Right ventricle myocardium inferior (tissue), 1 donor: ENCODE measurements around the gene AEBP1. TPM values are rescaled to one million over a fixed set of nuclear protein-coding genes. Genes with fewer than 3 reads are reported as not detected.

ENCODE experiments used
- ATAC-seq: fragments of 200-7000 bp; cut with Tn5 transposase; one replicate; pipeline ENCODE4 v1.9.1; 2020; ENCODE audit warnings: mild to moderate bottlenecking, moderate library complexity
- DNase-seq: peaks from one replicate; pipeline ENCODE4 v3.0.0; 2021; ENCODE audit errors: missing footprints
- intact Hi-C: fragments of 100-400 bp; cut with DNase I; formaldehyde crosslinking; loops from one replicate; pipeline ENCODE4 v1.11.0; 2022
- total RNA-seq: library from RNA; stranded (reverse); fragmentation: NEBNext Ultra II Directional; extraction: Animal tissue kit (Norgen Biotek cat#: 25700); gene quantifications from one replicate; pipeline ENCODE4 v1.2.1, GENCODE V29; 2021
- donor health status: DM: no; HTN: yes; CAD: no; lungs with severe emphysema.

Gene AEBP1
- total RNA-seq, 1 donor from 2014 or later: 13.6 TPM

DNA sequence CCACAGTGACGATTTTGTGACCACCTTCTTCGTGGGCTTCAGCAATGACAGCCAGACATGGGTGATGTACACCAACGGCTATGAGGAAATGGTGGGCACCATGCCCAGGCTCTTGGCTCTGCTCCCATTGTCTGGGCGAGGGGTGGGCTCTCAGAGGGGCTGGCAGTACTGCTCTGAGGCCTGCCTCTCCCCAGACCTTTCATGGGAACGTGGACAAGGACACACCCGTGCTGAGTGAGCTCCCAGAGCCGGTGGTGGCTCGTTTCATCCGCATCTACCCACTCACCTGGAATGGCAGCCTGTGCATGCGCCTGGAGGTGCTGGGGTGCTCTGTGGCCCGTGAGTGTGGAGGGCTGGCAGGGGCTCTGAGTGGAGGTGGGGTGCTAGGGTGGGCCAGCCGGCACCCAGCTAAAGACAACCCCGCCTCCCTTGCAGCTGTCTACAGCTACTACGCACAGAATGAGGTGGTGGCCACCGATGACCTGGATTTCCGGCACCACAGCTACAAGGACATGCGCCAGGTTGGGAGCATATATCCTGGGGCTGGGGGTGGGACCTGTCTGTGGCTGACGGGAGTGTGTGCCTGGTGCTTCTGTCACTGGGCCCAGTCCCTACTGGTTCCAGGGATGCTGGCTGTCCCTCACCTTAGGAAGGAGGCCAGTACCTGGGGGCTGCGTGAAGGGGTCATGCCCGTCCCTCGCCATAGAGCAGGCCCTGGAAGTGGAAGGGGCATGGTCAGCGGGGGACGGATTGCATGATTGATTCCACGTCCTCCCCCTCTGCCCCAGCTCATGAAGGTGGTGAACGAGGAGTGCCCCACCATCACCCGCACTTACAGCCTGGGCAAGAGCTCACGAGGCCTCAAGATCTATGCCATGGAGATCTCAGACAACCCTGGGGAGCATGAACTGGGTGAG is 6.8 kb downstream of the AEBP1 start:
- DNase-seq: peak; percentile 48
- intact Hi-C loops: no loop called here
- no peak for ATAC-seq

DNA sequence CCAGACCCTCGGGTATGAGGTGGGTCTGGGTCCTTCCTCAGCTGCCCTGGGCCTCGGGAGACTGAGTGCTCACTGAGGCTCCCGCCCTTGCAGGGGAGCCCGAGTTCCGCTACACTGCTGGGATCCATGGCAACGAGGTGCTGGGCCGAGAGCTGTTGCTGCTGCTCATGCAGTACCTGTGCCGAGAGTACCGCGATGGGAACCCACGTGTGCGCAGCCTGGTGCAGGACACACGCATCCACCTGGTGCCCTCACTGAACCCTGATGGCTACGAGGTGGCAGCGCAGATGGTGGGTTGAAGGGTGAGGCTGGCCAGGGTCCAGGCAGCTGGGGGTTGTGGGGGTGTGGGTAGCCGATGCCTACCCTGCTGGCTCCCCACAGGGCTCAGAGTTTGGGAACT is 7.6 kb downstream of the AEBP1 start:
- ATAC-seq: no peak
- intact Hi-C loops: no loop called here

DNA sequence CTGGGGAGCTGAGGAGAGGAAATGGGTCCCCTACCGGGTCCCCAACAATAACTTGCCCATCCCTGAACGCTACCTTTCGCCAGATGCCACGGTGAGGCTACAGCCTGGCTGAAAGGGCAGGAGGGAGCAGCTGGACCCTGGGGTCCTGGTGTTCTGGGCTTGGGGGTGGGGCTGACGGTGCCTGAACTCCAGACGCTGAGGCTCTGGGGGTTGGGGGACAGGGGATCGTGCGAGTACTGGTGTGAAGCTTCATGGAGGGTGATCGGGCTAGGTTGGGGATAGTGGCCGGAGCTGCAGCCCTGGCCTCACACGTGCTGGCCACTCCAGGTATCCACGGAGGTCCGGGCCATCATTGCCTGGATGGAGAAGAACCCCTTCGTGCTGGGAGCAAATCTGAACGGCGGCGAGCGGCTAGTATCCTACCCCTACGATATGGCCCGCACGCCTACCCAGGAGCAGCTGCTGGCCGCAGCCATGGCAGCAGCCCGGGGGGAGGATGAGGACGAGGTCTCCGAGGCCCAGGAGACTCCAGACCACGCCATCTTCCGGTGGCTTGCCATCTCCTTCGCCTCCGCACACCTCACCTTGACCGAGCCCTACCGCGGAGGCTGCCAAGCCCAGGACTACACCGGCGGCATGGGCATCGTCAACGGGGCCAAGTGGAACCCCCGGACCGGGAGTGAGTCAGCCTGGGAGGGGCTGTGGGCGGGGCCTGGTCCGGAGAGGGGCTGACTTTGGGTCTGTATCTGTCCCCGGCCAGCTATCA is 8.3 kb downstream of the AEBP1 start:
- no peak for ATAC-seq
- peak; percentile 72 for DNase-seq
- intact Hi-C loops: no loop called here

More for the DNA sequence above, 7.6 kb downstream of the AEBP1 start:
- DNase-seq: peak; percentile 64

DNA sequence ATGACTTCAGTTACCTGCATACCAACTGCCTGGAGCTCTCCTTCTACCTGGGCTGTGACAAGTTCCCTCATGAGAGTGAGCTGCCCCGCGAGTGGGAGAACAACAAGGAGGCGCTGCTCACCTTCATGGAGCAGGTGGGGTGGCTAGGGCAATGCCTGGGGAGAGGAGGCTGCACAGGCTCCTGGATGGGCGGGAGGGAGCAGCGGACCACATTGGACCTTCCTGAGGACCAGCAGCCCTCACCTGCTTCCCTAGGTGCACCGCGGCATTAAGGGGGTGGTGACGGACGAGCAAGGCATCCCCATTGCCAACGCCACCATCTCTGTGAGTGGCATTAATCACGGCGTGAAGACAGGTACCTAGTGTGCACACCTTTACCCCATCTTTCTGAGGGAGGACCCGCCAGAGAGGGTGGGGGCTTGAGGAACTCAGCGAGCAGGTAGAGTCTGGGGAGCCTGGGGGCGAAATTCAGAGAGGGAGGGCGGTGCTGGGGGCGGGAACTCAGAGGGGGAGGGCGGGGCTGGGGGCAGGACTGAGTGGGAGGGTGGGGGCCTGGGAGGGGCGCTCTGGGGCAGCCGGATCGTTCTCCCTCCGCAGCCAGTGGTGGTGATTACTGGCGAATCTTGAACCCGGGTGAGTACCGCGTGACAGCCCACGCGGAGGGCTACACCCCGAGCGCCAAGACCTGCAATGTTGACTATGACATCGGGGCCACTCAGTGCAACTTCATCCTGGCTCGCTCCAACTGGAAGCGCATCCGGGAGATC is 9.0 kb downstream of the AEBP1 start:
- DNase-seq (peak; percentile 23), ATAC-seq (no peak)

DNA sequence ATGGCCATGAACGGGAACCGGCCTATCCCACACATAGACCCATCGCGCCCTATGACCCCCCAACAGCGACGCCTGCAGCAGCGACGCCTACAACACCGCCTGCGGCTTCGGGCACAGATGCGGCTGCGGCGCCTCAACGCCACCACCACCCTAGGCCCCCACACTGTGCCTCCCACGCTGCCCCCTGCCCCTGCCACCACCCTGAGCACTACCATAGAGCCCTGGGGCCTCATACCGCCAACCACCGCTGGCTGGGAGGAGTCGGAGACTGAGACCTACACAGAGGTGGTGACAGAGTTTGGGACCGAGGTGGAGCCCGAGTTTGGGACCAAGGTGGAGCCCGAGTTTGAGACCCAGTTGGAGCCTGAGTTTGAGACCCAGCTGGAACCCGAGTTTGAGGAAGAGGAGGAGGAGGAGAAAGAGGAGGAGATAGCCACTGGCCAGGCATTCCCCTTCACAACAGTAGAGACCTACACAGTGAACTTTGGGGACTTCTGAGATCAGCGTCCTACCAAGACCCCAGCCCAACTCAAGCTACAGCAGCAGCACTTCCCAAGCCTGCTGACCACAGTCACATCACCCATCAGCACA is 9.7 kb downstream of the AEBP1 start:
- intact Hi-C loops: no loop called here
- no peak for ATAC-seq
- DNase-seq: peak; percentile 66

More for the DNA sequence above, 9.0 kb downstream of the AEBP1 start:
- intact Hi-C loops: no loop called here

DNA sequence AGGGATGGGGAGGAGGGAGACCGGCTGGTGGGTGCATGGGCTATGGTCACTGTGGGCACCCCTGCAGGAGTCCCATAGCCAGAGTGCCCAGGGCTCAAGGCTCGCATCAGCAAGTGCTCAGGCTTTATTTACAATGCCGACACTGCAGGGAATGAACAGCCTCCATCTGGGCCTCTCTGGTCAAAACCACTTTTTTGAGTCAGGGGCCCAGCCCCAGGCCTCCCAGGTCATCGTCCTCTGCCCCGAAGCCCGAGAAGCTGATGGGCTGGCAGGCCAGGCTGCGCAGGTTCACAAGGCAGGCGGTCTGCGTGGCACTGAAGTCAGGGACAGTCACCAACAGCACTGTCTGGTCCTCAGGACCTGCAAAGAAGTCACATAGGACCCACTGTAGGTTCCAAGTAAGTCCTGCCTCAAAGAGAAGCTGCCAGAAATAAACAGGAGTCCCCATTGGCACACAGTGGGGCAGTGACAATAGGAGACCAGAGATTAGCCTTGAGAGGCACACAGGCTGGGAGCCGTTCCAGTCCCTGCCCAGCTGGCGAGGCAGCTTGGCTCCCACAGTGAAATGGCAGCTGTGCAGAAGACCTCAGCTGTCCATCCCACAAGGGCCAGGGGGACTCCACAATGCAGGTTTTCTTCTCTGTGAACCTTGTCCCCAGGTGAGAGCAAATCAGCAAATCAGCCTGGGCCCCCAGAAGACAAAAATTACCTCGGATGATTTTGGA is 10.6 kb downstream of the AEBP1 start:
- ATAC-seq (peak; percentile 82), DNase-seq (peak; percentile 80)
- intact Hi-C loops: no loop called here

DNA sequence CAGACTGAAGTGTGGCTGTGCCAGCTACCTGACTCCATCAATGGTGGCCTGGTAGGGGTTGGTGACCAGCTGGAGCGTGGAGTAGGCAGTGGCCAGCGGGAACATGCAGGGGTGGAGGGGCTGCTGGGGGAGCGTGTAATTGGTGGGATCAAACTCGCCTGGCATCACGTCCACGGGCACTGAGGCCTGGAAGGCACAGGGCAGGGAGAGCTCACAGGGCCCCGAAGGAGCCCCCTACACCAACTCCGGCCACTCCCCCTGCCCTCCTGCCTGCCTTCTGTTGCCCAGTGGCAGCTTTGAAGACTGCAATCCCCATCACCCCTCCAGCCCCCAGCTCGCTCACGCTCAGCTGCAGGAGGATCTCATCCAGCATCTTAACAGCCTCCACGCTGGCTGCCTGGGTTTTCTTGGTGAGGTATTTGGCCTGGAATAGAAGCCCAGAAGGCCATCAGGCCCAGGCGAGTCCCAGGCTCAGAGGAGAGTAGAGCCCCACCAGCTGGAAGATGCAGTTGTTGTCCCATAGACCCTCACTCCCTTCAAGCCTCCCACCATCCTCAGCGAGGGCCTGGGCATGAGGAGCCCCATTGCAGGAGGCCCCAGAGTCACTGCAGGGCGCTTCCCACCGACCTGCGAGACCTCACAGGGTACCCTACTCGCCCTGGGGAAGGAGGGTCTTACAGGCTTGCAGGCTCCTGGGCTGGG is 12.1 kb downstream of the AEBP1 start:
- DNase-seq: peak; percentile 25
- intact Hi-C loops: no loop called here

DNA sequence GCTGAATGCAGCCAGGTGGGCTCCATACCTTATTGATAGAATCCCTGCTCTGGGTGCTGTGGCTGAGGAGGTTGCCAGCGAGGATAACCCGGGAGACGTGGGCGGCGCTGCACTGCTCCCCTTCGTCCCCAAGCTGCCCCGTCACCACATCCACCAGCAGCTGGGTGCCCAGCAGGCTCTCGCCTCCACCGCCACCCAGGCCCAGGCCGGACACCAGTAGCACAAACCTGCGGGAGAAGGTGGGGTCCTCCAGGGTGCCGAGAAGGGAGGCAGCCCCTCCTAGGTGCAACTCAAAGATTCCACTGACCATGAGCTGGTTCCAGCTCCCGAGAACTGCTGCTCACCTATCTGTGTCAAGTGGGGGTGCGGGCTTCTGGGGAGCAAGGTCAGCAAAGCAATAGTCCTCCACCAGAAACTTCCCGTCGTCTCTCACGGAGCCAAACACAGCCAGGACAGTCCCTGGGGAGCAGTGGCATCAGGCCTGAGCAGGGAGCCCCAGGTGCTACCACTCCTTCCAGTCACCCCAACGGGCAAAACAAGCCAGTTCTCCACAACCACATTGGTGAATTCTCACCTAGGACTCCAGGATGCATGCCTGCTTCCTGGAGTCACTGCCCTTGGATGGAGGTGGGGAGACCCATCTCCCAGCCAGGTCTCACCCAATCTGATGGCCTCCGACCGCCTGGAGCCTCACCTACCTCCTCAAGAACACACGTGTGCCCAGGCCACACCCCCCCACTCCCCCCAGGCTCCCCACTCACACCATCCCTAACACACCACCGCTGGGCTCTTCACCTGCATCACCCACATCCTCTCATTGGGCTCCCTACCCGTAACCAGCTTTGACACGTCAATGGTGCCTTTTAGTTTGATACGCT is 12.9 kb downstream of the AEBP1 start:
- no peak for ATAC-seq
- DNase-seq: peak; percentile 56
- intact Hi-C loops: no loop called here

More for the DNA sequence above, 12.1 kb downstream of the AEBP1 start:
- no peak for ATAC-seq

DNA sequence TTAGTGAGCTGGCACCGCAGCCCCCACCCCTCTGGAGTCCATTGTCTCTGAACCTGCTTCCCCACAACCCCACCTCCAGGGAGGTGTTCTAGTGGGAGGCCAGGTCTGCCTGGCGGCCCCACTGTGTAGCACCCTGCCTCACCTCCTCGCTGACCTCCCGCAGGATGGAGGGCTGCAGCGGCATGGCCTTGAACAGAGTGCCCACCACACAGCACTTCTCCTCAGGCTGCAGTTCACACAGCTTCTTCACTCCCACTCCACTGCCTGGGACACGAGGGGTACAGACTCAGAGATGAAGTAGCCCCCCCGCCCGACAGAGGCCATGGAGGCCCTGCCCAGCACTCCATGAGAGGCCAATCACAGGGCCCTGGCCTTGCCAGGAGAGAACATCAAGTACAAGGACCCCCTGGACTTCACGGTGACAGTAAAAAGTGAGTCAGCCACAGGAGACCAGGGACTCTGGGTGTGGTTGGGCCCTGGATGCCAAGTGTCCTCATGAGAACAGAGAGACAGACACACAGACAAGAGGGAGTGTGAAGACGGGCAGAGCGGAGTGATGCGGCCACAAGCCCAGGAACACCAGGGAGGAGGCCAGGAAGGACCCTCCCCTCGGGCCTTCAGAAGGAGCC is 13.8 kb downstream of the AEBP1 start:
- intact Hi-C loops: no loop called here
- peak; percentile 35 for DNase-seq
- ATAC-seq: no peak

DNA sequence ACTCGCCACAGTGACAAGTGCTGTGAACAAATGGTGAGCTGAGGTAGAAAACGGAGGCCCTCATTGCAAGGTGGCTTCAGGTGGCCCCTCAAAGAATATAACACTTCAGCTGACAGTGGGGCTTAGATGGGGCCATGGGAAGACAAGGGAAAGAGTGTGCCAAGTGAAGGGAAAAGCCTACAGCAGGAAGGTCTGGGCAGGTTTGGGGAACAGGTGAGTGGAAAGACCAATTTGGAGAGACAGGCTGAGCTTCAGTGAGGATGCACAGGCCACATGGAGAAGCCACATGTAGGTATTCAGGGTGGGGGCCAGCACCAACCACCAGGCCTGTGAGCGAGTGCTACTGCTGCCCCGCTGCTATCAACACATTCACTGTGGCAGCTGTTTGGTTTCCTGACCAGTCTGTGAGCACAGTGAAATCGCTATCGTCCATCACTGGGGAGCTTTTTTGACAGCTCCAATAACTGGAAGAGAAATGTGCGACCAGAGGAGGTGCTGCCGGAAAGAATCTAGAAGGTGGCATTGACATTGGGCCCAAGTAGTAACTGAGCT is 15.8 kb downstream of the AEBP1 start:
- intact Hi-C loops: no loop called here
- ATAC-seq: no peak
- DNase-seq: peak; percentile 58

DNA sequence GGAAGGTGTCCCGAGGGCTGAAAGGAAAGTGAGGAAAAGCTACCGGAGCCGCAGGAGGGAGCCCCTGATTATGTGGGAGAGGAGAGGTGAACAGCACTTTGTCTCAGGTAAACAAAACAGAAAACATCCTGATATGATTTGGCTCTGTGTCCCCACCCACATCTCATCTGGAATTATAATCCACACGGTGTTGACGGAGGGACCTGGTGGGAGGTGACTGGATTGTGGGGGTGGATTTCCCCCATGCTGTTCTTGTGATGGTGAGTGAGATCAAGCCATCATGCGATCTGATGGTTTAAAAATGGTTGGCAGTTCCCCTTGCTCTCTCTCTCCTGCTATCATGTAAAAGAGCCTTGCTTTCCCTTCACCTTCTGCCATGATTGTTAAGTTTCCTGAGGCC is 16.2 kb downstream of the AEBP1 start:
- DNase-seq (no peak), ATAC-seq (no peak)
- intact Hi-C loops: no loop called here

DNA sequence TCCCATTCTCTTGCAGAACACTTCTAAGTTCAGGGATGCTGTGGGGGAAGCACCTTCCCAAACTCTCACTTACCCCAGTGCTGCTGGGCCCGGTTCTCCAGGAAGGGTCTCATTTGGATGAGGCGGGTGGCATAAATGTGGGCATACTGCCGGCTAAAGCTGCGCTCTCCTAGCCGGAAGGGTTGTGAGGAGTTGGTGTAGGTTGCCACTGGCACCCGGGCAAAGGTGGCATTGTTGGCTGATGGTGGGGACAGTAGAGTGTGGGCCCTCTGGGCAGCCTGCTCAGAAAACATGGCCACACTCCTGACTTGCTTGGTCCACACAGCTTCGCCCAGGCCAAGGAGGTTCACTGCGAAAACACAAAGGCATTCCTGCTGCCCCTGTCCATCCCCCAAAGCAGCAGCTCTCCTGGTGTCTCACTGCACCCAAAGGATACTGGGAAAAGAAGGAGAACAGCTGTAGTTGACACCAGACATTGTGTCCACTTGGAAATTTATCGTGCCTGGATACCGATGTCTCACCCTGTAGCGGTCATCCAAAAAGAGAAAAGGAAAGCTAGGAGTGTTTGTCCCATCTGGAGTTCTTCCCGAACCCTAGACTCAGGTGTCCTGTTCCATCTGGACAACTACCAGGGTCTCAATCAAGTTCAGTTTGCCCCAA is 17.7 kb downstream of the AEBP1 start:
- DNase-seq (peak; percentile 57), ATAC-seq (no peak)
- intact Hi-C loops: loop anchor here (2.0 kb wide), 1 partner anchor 39 kb away; the partner anchor contains the start of gene POLM

DNA sequence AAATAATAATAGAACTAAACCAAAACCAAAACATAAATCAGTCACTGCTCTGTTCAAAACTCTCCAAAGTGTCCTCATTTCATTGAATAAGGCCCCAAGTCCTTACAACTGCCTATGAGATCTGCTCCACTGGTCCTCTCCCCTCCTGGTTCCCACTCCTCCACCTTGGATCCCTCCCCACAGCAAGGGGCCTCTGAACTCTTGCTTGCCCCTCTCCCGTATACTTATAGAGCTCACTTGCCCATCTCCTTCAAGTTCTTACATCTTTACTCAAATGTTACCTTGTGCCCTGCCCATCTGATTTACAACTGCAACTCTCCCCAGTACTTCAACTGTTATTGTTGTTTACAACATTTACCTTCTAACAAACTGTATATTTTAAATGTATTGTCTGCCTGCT is 18.4 kb downstream of the AEBP1 start:
- no peak for ATAC-seq

DNA sequence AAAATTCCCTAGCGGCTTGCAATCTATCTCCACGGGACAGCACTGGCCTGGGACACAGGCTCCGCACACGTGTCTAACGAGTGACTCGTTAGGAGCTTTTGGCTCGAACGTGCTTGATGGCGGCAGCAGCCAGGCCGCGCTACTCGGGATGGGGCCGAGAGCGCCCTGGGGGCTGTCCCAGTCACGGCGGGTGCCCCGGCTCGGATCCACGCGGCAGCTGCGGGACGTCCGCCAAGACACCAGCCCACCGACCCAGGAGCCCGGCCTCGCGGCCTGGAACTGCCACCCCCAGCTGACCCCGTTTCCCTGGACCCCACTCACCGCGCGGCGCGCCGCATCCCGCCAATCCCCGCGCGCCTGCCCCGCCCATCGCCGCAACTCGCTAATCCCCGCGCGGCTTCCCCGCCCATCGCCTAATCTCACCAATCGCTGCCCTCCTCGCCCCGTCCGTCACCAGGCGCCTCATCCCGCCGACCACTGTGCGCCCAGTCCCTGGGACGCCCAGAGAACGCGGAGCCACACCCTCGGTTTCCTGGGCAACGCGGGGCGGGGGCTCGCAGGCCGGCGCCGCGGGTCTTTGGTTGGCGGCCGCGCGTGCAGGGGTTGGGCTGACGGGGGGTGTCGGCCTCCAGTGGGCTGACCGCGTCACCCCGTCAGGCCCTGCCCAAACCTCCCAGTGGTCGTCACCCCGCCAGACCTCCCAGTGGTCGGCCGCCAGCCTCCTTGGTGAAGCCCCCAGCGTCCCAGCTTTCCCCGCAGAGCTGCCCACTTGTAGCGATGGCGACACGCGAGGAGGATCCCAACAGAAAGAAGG is 19.3 kb downstream of the AEBP1 start, which contains the start of gene POLD2:
POLD2 (minus strand) TSS at position 359 of the 814 bp plus-strand sequence. CDS start 1,495 bp downstream, outside the sequence.
- DNase-seq (peak; percentile 99), ATAC-seq (peak; percentile 99)
- intact Hi-C loops: loop anchor here (2.0 kb wide), 1 partner anchor 41 kb away; the partner anchor contains the start of gene POLM

More for the DNA sequence above, 18.4 kb downstream of the AEBP1 start:
- DNase-seq: no peak
- intact Hi-C loops: loop anchor here (2.0 kb wide), 1 partner anchor 40 kb away; the partner anchor contains the start of gene POLM
